Peyer's patch (tissue), 4 donors: Measurements from ENCODE around the gene UBXN11. TPM values are rescaled to one million over a fixed set of nuclear protein-coding genes. Genes with fewer than 3 reads are reported as not detected.

Source experiments
- DNase-seq, 3 donors: peaks; one replicate each; pipeline ENCODE4 v3.0.0-alpha.2; 2017 to 2019
- H3K27ac ChIP-seq, 4 donors: fragments of 200-600 bp; sonication (generic); one replicate each; pipeline ENCODE4 v1.5.1; 2016 to 2019
- H3K27me3 ChIP-seq, 2 donors: fragments of 200-600 bp; sonication (generic); one replicate each; pipeline ENCODE4 v1.5.1; 2019
- H3K36me3 ChIP-seq, 3 donors: fragments of 200-600 bp; sonication (generic); one replicate each; pipeline ENCODE4 v1.5.1; 2016 to 2019
- H3K4me1 ChIP-seq, 4 donors: fragments of 200-600 bp; sonication (generic); one replicate each; pipeline ENCODE4 v1.5.1; 2016 to 2019
- H3K4me3 ChIP-seq, 4 donors: fragments of 200-600 bp; sonication (generic); 1 replicate in 3 of 4; 2 replicates in 1 of 4; pipeline ENCODE4 v1.5.1; 2016 to 2019; ENCODE audit warnings: mild to moderate bottlenecking in 1 of 4
- H3K9me3 ChIP-seq, 4 donors: fragments of 200-600 bp; sonication (generic); one replicate each; pipeline ENCODE4 v1.5.1; 2016 to 2019; ENCODE audit warnings: mild to moderate bottlenecking in 1 of 4
- CTCF ChIP-seq, 6 experiments: fragments of 450-650 bp in 4 of 6; fragments of 200-600 bp in 2 of 6; sonication (generic) in 1 of 6; IDR thresholded peaks; one replicate each; pipeline ENCODE4 v1.5.1; 2017 to 2019; ENCODE audit warnings: antibody characterized with exemption in 6 of 6, mild to moderate bottlenecking in 3 of 6, moderate library complexity in 1 of 6
- POLR2A ChIP-seq, 2 donors: fragments of 450-650 bp; IDR thresholded peaks; one replicate each; pipeline ENCODE4 v1.5.1; 2017; ENCODE audit warnings: antibody characterized with exemption in 2 of 2, mild to moderate bottlenecking in 2 of 2, moderate library complexity in 2 of 2
- total RNA-seq, 4 donors: library from RNA; depleted of rRNA; stranded (reverse); fragments of >200 nt; gene quantifications; one replicate each; pipeline ENCODE4 v1.1.0, GENCODE V29; 2016

The UBXN11 gene
- total RNA-seq, 4 donors from 2014 or later, result 3.9 to 68.5 (median 18.2) TPM

- Histone ChIP-seq H3K9me3 (no peaks in the 10 kb centered on the region), H3K27me3 (no peaks in the 10 kb centered on the region), H3K4me1 (peaks cover 0 to 13% (median 0%) of the 10 kb centered on the region in 4 donors), H3K36me3 (no peaks in the 10 kb centered on the region), H3K27ac (no peak overlapping the region), H3K4me3 (no peak overlapping the region)
- DNase-seq, result no peak
- TF ChIP-seq POLR2A (IDR thresholded peaks at IDR 0.05), result no peak
- no peak for TF ChIP-seq CTCF (IDR thresholded peaks at IDR 0.05)
Observed at GRCh38 chr1:26349877-26350244, 43.4 kb upstream of the UBXN11 start.

- TF ChIP-seq POLR2A (IDR thresholded peaks at IDR 0.05) (no peak), CTCF (IDR thresholded peaks at IDR 0.05) (no peak)
- Histone ChIP-seq H3K9me3 (no peaks in the 10 kb centered on the region), H3K4me1 (peaks cover 0 to 8% (median 0%) of the 10 kb centered on the region in 4 donors), H3K4me3 (no peak overlapping the region), H3K27me3 (no peaks in the 10 kb centered on the region), H3K27ac (no peak overlapping the region), H3K36me3 (no peaks in the 10 kb centered on the region)
- DNase-seq, result no peak
Observed at GRCh38 chr1:26349188-26349876, 42.9 kb upstream of the UBXN11 start.

- Histone ChIP-seq H3K9me3 (no peaks in the 10 kb centered on the region), H3K27ac (no peak overlapping the region), H3K27me3 (no peaks in the 10 kb centered on the region), H3K36me3 (no peaks in the 10 kb centered on the region), H3K4me1 (peaks cover 0 to 4% (median 0%) of the 10 kb centered on the region in 4 donors), H3K4me3 (no peak overlapping the region)
- no peak for TF ChIP-seq CTCF (IDR thresholded peaks at IDR 0.05)
- TF ChIP-seq POLR2A (IDR thresholded peaks at IDR 0.05), result no peak
- no peak for DNase-seq
Observed at GRCh38 chr1:26346274-26347033, 40.0 kb upstream of the UBXN11 start.

GRCh38 chr1:26345718-26346117, 39.3 kb upstream of the UBXN11 start:
- no peaks in the 10 kb centered on the region for H3K4me1 ChIP-seq
- no peaks in the 10 kb centered on the region for H3K36me3 ChIP-seq
- H3K9me3 ChIP-seq, result no peaks in the 10 kb centered on the region
- H3K4me3 ChIP-seq, result no peak overlapping the region
- no peaks in the 10 kb centered on the region for H3K27me3 ChIP-seq
- DNase-seq, result no peak
- H3K27ac ChIP-seq, result no peak overlapping the region
- TF ChIP-seq CTCF (IDR thresholded peaks at IDR 0.05) (no peak), POLR2A (IDR thresholded peaks at IDR 0.05) (no peak)

GRCh38 chr1:26344147-26344920, 37.9 kb upstream of the UBXN11 start:
- H3K9me3 ChIP-seq, result no peaks in the 10 kb centered on the region
- no peak for DNase-seq
- TF ChIP-seq POLR2A (IDR thresholded peaks at IDR 0.05) (no peak), CTCF (IDR thresholded peaks at IDR 0.05) (no peak)
- no peaks in the 10 kb centered on the region for H3K36me3 ChIP-seq
- no peaks in the 10 kb centered on the region for H3K4me1 ChIP-seq
- H3K27me3 ChIP-seq, result no peaks in the 10 kb centered on the region
- H3K27ac ChIP-seq, result no peak overlapping the region
- no peak overlapping the region for H3K4me3 ChIP-seq
